ENCODE results near the gene ZNF330.

Gene ZNF330

GRCh38 chr4:141275834-141276233 is 55.1 kb downstream of the ZNF330 start:
- no peak for TF ChIP-seq CTCF (IDR thresholded peaks at IDR 0.05; ENCODE audit: low read depth, low read length)
- peak; percentile 73 to 93 for DNase-seq (ENCODE audit: low read depth in 2 of 2)
- H3K4me3 ChIP-seq (replicated peaks in 1 of 2; ENCODE audit: low read depth in 2 of 2, low read length in 2 of 2) = no peak overlapping the region

GRCh38 chr4:141283152-141283551 is 62.5 kb downstream of the ZNF330 start:
- no peak overlapping the region for H3K4me3 ChIP-seq (replicated peaks in 1 of 2; ENCODE audit: low read depth in 2 of 2, low read length in 2 of 2)
- TF ChIP-seq CTCF (IDR thresholded peaks at IDR 0.05; ENCODE audit: low read depth, low read length) = no peak
- DNase-seq (ENCODE audit: low read depth in 2 of 2) = no peak

GRCh38 chr4:141283563-141283962 is 62.9 kb downstream of the ZNF330 start:
- DNase-seq (ENCODE audit: low read depth in 2 of 2) = no peak
- no peak overlapping the region for H3K4me3 ChIP-seq (replicated peaks in 1 of 2; ENCODE audit: low read depth in 2 of 2, low read length in 2 of 2)
- no peak for TF ChIP-seq CTCF (IDR thresholded peaks at IDR 0.05; ENCODE audit: low read depth, low read length)
